ENCODE data around the gene HAPLN3.

The HAPLN3 gene

DNA sequence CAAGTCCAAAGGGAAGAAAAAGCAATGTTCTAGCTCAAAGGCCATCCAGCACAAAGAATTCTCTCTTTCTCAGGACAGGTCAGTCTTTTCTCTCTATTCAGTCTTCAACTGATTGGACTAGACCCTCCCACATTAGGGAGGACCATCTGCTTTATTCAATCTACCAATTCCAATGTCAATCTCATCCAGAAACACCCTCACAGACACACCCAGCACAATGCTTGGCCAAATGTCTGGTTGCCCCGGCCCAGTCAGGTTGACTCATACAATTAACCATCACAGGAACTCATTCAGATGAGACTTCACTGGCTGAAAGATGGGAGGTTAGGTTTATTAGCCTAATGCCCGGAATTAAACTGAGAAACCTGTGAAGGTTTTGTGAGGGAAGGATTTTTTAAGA lies 59.7 kb downstream of the HAPLN3 start:
- no peak for FAIRE-seq
- no peak for DNase-seq (ENCODE audit: insufficient read length, low spot score)
- TF ChIP-seq TAF1 (IDR thresholded peaks at IDR 0.05; ENCODE audit: low read depth, low read length) (no peak), SPI1 (IDR thresholded peaks at IDR 0.05; ENCODE audit: low read depth, low read length) (no peak), POU2F2 (IDR thresholded peaks at IDR 0.05; ENCODE audit: low read depth, low read length) (no peak), PAX5 (IDR thresholded peaks at IDR 0.05; ENCODE audit: insufficient read depth, low read length, severe bottlenecking) (no peak), POLR2A (IDR thresholded peaks at IDR 0.05; ENCODE audit: low read depth, low read length) (no peak), POLR2AphosphoS5 (IDR thresholded peaks at IDR 0.05; ENCODE audit: low read depth, low read length) (no peak)

GRCh38 chr15:88835119-88835518 lies 60.2 kb downstream of the HAPLN3 start:
- FAIRE-seq (no peak), DNase-seq (ENCODE audit: insufficient read length, low spot score) (no peak)
- TF ChIP-seq POU2F2 (IDR thresholded peaks at IDR 0.05; ENCODE audit: low read depth, low read length) = no peak
- TF ChIP-seq TAF1 (IDR thresholded peaks at IDR 0.05; ENCODE audit: low read depth, low read length) = no peak
- TF ChIP-seq POLR2A (IDR thresholded peaks at IDR 0.05; ENCODE audit: low read depth, low read length) = no peak
- TF ChIP-seq SPI1 (IDR thresholded peaks at IDR 0.05; ENCODE audit: low read depth, low read length) = no peak
- TF ChIP-seq PAX5 (IDR thresholded peaks at IDR 0.05; ENCODE audit: insufficient read depth, low read length, severe bottlenecking) = no peak
- TF ChIP-seq POLR2AphosphoS5 (IDR thresholded peaks at IDR 0.05; ENCODE audit: low read depth, low read length) = no peak

DNA sequence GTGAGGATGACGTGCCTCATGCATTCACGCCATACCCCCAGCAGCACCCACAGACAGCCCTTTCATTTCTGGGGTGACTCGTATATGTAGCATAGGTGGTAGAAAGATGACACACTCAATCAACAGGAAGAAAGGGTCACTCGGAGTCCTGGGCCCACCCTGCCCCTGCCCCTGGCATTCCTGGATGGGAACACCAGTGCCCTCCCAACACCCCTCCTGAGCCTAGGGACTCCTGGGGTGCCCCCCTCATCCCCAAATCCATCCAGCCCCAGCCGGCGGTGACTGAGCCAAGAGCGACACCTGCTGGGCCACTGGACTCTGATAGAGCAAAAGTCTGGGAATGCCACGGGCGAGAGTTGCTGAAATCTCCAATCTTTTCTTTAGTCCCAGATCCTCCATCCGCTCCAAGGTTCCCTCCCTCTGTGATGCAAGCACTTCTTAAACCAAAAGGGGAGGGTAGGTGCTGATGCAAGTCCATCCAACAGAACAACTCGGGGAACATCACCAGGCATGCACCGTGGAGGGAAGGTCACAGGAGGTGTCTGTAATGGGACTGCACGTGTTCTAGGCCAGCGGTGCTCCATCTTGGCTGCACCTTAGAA lies 61.0 kb downstream of the HAPLN3 start:
- DNase-seq (ENCODE audit: insufficient read length, low spot score) (no peak), FAIRE-seq (no peak)

GRCh38 chr15:88833731-88834100 lies 61.6 kb downstream of the HAPLN3 start:
- DNase-seq (ENCODE audit: insufficient read length, low spot score) (no peak), FAIRE-seq (no peak)
- TF ChIP-seq TAF1 (IDR thresholded peaks at IDR 0.05; ENCODE audit: low read depth, low read length) (no peak), PAX5 (IDR thresholded peaks at IDR 0.05; ENCODE audit: insufficient read depth, low read length, severe bottlenecking) (no peak), POU2F2 (IDR thresholded peaks at IDR 0.05; ENCODE audit: low read depth, low read length) (no peak), SPI1 (IDR thresholded peaks at IDR 0.05; ENCODE audit: low read depth, low read length) (no peak), POLR2AphosphoS5 (IDR thresholded peaks at IDR 0.05; ENCODE audit: low read depth, low read length) (no peak), POLR2A (IDR thresholded peaks at IDR 0.05; ENCODE audit: low read depth, low read length) (no peak)

More for the DNA sequence above, 61.0 kb downstream of the HAPLN3 start:
- TF ChIP-seq POU2F2 (IDR thresholded peaks at IDR 0.05; ENCODE audit: low read depth, low read length) = no peak
- TF ChIP-seq POLR2AphosphoS5 (IDR thresholded peaks at IDR 0.05; ENCODE audit: low read depth, low read length) = no peak
- no peak for TF ChIP-seq TAF1 (IDR thresholded peaks at IDR 0.05; ENCODE audit: low read depth, low read length)
- no peak for TF ChIP-seq POLR2A (IDR thresholded peaks at IDR 0.05; ENCODE audit: low read depth, low read length)
- TF ChIP-seq SPI1 (IDR thresholded peaks at IDR 0.05; ENCODE audit: low read depth, low read length) = no peak
- no peak for TF ChIP-seq PAX5 (IDR thresholded peaks at IDR 0.05; ENCODE audit: insufficient read depth, low read length, severe bottlenecking)

DNA sequence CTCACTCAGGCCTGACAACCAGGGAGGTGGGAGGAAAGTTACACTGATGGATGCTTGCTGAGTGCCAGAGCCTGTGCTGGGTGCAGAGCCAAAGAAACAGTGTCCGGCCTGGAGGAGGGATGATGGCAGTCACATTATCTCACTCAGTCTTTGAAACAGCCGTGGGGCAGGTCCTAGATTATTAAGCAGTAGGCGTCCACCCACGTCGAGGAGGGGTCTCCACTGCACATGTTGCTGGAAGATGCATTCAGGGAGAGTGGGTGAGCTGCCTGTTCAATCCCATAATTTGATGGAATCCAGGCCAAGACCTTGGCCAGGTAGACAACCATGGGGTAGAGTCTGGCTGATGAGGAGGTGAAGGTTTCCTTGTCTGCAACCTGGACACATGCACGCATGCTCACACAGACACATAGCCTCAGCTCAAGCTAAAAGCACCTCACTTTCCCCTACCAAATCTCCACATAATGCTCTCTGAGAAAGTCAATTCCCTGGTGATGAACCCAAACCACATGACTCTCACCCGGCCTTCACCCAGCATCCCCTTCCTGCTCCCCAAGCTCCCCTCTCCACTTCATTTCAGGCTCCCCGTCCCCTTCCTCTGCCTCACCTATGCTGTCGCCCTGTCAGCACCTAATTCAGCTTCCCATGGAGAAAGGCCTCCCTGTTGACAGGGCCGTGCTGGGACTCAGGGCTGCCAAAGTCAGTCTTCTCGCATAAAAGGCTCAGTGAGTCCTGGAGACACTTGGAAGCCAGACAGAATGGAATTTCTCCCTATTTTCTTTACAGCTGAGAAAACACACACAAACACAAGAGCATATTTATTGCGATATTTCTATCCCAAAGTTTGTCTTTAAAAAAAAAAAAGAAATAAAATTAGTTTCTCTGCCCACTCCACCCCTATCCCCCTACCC lies 62.3 kb downstream of the HAPLN3 start:
- DNase-seq (ENCODE audit: insufficient read length, low spot score) = no peak
- no peak for FAIRE-seq

GRCh38 chr15:88830016-88830415 lies 65.3 kb downstream of the HAPLN3 start:
- TF ChIP-seq POLR2AphosphoS5 (IDR thresholded peaks at IDR 0.05; ENCODE audit: low read depth, low read length) (no peak), TAF1 (IDR thresholded peaks at IDR 0.05; ENCODE audit: low read depth, low read length) (no peak), POLR2A (IDR thresholded peaks at IDR 0.05; ENCODE audit: low read depth, low read length) (no peak), SPI1 (IDR thresholded peaks at IDR 0.05; ENCODE audit: low read depth, low read length) (no peak), POU2F2 (IDR thresholded peaks at IDR 0.05; ENCODE audit: low read depth, low read length) (no peak), PAX5 (IDR thresholded peaks at IDR 0.05; ENCODE audit: insufficient read depth, low read length, severe bottlenecking) (no peak)
- DNase-seq (ENCODE audit: insufficient read length, low spot score) (no peak), FAIRE-seq (no peak)

More for the DNA sequence above, 62.3 kb downstream of the HAPLN3 start:
- no peak for TF ChIP-seq POU2F2 (IDR thresholded peaks at IDR 0.05; ENCODE audit: low read depth, low read length)
- TF ChIP-seq TAF1 (IDR thresholded peaks at IDR 0.05; ENCODE audit: low read depth, low read length) = no peak
- no peak for TF ChIP-seq PAX5 (IDR thresholded peaks at IDR 0.05; ENCODE audit: insufficient read depth, low read length, severe bottlenecking)
- no peak for TF ChIP-seq SPI1 (IDR thresholded peaks at IDR 0.05; ENCODE audit: low read depth, low read length)
- no peak for TF ChIP-seq POLR2AphosphoS5 (IDR thresholded peaks at IDR 0.05; ENCODE audit: low read depth, low read length)
- TF ChIP-seq POLR2A (IDR thresholded peaks at IDR 0.05; ENCODE audit: low read depth, low read length) = no peak

- TF ChIP-seq POLR2A (IDR thresholded peaks at IDR 0.05; ENCODE audit: low read depth, low read length) (no peak), PAX5 (IDR thresholded peaks at IDR 0.05; ENCODE audit: insufficient read depth, low read length, severe bottlenecking) (no peak), POLR2AphosphoS5 (IDR thresholded peaks at IDR 0.05; ENCODE audit: low read depth, low read length) (no peak), POU2F2 (IDR thresholded peaks at IDR 0.05; ENCODE audit: low read depth, low read length) (no peak), TAF1 (IDR thresholded peaks at IDR 0.05; ENCODE audit: low read depth, low read length) (no peak), SPI1 (IDR thresholded peaks at IDR 0.05; ENCODE audit: low read depth, low read length) (no peak)
- FAIRE-seq = no peak
- DNase-seq (ENCODE audit: insufficient read length, low spot score) = no peak
These were observed 66.6 kb downstream of the HAPLN3 start for GRCh38 chr15:88828791-88829190.
